GM11168 (cell line): ENCODE results near the gene FLNB.
"Not testable (repeated sequence)": the region's sequence is repeated elsewhere in the genome, so short reads cannot be mapped to it uniquely, and the experiment has no call there.

Experiments used
- in situ Hi-C: fragments of 300-500 bp; cut with MboI; formaldehyde crosslinking; loops from one replicate; pipeline ENCODE4 v1.12.0; 2022; ENCODE audit warnings: low sequenced_read_pairs; ENCODE audit not compliant: unreplicated experiment

FLNB gene

DNA sequence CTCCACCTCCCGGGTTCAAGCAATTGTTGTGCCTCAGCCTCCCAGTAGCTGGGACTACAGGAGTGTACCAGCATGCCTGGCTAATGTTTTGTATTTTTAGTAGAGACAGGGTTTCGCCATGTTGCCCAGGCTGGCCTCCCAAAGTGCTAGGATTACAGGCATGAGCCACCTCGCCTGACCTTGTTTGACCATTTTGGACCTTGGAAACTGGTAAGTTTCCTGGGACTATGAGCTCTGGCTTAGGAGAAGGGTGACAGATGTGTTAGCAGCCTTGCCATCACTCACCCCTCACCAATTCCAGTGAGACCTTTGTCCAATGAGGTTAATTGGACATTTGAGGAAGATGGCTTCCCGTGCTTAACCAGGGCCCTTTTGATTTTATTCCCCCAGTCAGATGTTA is 182.7 kb downstream of the FLNB start:
- in situ Hi-C loops = loop anchor here (5.0 kb wide), 1 partner anchor 111 kb away; no protein-coding TSS in a partner anchor

- in situ Hi-C loops = loop anchor here (5.0 kb wide), 1 partner anchor 111 kb away; no protein-coding TSS in a partner anchor
Measured at GRCh38 chr3:58191361-58191991, 183.3 kb downstream of the FLNB start.

DNA sequence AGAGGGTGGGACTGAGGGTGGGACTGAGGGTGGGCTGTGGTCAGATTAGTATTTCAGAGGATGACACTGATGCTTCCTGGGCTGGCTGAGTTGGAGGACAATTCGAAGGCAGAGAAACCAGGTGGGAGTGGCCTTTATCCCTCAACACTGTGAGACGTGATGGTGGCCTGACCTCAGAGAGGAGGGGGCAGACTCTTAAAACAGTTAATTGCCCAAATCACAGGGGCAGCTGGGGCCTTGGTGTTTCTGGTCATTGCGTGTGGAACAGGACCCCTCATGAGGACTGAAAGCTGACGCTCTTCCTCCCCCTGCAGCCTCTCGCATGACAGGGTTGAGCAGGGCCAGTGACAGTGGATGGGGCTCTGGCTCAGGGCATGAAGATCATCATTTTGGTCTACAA is 183.8 kb downstream of the FLNB start:
- in situ Hi-C loops = loop anchor here (5.0 kb wide), 1 partner anchor 110 kb away; no protein-coding TSS in a partner anchor

DNA sequence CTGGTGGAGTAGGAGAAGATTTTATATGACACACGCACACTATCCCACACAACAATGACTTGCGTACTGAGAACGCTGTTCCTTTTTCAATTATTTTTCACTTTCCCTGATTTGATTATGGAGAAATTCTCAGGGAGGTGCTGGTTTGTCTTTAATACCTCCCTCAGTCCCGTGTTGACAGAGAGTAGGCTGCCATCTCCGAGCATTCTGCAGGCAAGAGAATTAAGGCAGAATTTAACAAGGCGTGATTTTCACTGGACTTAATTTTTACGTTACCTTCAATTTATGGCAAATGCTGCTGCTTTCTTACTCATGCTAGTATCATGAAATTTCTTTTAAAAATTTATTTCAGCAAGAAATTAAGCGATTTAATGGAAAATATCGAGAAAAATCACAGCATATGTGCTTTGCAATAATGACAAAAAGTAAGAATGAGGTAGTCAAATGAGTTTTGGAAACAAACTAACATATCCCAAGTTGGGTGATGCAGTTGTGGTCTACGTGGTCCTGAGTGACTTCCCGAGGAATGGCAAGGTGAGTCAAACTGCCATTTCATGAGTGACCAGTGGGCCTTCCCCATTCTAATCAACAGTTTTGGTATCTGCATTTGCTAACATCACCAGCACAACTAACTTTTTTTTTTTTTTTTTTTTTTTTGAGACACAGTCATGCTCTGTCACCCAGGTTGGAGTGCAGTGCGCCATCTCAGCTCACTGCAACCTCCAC is 185.6 kb downstream of the FLNB start:
- in situ Hi-C loops = loop anchor here (5.0 kb wide), 1 partner anchor 108 kb away; no protein-coding TSS in a partner anchor

DNA sequence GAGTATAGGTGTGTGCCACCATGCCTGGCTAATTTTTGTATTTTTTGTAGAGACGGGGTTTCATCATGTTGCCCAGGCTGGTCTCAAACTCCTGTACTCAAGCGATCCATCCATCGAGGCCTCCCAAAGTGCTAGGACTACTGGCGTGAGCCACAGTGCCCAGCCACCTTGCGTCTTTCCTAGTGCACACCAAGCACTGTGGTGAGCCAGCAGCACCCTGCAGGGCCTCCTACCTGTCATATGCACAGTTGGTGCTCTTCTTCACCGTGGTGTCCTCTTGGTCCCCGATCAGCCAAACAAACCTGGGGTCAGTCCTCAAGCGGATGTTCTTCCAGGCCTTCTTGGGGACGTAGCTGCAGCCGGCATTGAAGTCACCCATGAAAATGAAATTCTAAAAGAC is 189.4 kb downstream of the FLNB start:
- in situ Hi-C loops = no loop called here

- in situ Hi-C loops = no loop called here
Measured at GRCh38 chr3:58198362-58198761, 190.1 kb downstream of the FLNB start.

GRCh38 chr3:58198804-58199203 is 190.6 kb downstream of the FLNB start:
- in situ Hi-C loops = no loop called here

DNA sequence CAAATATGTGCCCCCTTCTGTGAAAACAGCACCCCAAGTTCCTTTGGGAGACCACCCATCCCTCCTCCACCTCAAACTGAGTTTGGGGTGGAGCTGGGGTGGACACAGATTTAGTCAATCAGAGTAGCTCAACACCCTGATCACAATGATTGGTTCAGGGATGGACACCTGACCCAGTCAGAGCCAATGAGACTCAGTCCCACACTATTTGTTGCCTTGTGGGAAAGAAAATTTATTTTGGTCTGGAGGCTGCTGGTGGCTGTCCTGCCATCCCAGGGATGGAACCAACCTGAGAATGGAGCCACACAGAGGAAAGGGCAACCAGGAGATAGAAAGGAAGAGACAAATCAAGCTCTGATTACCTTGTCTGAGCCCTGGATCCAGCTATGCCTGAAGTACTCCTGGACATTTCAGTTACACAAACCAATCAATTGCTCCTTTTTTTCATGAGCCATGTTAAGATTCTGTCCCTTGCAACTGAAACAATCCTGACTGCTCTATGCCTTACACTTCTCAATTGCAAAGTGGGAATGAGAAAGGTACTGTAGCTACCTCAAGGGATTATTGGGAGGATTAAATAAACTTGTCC is 192.0 kb downstream of the FLNB start:
- in situ Hi-C loops = no loop called here

GRCh38 chr3:58200846-58201355 is 192.7 kb downstream of the FLNB start:
- in situ Hi-C loops = no loop called here

GRCh38 chr3:58201451-58201850 is 193.2 kb downstream of the FLNB start:
- in situ Hi-C loops = not testable (repeated sequence)

DNA sequence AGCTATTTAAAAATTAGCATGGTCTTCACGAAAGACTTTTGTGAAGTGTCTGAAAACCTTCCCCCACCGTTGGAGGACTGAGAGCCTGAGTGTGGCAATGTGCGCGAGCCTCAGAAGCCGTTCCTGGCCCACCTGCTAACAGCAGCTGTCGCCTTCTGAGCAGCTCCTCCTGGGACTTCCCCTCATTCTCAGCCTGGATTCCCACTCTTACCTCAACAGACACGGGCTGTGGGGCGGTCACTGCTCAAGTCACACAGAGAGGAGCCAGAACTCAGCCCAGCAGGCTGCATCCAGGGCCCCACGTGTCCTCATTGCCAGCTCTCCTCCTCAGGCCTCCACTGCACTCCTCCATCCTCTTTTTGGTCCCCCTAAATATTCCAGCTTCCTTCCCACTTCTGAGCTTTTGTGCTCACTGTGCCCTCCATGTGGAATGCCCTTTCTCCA is 194.7 kb downstream of the FLNB start:
- in situ Hi-C loops = no loop called here

DNA sequence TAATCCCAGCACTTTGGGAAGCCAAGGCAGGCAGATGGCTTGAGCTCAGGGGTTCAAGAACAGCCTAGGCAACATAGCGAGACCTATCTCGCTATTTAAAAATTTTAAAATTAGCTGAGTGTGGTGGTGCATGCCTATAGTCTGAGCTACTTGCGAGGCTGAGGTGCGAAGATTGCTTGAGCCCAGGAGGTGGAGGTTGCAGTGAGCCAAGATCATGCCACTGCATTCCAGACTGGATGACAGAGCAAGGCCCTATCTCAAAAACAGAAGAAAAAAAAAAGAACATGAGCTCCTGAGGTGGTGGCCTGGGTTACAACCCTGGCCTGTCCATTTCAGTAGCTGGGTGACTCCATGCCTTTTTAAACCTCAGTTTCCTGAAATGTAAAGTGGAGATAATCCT is 195.3 kb downstream of the FLNB start:
- in situ Hi-C loops = no loop called here

- in situ Hi-C loops = no loop called here
Measured at GRCh38 chr3:58204720-58205119, 196.5 kb downstream of the FLNB start.

DNA sequence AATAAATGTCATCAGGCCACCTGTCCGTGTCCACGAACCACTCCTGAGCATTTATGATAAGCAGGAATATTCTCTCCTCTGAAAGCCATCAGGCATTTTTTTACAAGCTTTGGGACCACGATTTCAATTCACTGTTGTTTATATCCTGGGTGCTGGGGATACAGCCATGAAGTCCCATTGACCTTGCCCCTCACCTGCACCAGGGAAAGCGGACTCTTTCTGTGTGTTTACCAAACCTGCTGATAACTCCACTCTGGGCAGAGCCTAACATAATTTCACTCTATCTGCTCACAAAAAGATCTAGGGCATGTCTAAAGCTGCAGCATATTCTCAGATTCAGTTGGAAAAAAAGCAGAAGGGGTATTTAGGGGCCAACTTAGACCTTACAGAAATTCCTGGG is 197.8 kb downstream of the FLNB start:
- in situ Hi-C loops = no loop called here

GRCh38 chr3:58206406-58207011 is 198.3 kb downstream of the FLNB start:
- in situ Hi-C loops = no loop called here

DNA sequence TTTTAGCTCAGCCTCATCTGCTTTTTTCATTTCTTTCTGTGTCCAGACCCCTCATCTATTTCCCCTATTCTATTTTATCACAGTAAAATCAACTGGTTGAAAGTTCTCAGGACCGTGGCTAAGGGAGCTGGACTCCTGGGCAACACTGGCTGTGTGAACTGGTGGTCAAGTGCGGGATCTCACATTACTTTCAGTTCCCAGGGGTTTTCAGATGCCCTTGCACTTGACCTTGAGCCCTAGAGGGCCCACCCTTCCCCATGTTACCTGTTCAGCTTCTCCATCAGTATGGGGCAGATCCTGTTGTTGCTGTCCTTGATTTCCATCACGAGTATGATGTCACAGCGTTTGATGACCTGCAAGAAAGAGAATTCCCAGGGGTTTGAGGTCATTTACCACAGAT is 199.7 kb downstream of the FLNB start:
- in situ Hi-C loops = no loop called here

DNA sequence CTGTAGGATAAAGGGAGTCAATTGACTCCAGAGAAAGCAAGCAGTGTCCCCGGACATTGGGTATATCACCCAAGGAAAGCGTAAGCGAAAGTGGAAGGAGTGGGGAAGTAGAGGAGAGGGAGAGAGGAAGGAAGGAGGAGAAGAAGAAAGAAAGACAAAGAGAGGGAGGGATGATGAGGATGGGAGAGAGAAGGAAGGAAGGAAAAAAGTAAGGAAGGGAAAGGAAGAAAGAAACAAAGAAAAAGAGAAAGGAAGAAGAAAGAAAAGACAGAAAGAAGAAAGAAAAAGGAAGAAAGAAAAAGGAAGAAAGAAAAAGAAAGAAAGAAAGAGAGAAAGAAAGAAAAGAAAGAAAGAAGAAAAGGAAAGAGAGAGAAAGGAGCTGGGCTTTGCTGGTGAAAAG is 201.7 kb downstream of the FLNB start:
- in situ Hi-C loops = no loop called here

GRCh38 chr3:58210761-58211460 is 202.7 kb downstream of the FLNB start, which contains the start of gene DNASE1L3:
TSS of gene DNASE1L3 (minus strand) at chr3:58210972. CDS start at chr3:58210906, 66 bp downstream.
- in situ Hi-C loops = no loop called here

DNA sequence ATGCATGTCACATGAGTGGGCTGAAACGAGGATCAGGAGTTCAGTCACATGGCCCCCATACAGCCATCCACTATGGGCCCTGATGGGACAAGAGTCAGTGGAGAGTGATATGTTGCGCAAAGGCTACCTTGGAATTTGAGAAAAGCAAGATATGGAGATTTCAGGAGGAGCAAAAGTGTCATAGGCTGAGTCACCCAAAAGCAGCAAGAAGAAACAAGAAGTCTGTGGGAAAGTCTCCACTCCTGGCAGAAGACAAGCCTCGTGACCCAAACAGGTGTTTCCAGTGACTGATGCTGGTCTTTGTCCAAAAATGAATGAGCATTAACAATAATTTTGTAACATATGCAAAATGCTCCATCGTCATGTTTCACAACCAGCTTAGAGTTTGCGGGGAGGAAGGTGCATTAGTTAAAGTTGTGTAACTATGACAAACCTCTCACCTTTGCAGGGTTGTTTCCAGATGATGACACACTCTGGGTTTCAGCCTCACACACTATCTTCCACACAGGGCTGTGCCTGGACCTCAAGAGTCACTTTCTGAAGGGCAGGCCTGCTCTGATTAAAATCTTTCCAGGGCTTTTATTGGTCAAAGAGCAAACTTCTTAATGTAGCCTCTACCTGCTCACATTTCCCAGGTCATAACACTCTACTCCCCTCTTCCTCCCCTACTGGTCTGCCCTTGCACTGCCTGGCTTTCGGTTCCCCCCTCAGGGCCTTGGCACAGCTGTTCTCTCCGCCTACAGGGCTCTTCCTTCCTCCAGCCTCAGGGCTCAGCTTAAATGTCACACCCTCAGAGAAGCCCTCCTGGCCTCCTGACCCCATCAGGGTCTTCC is 206.5 kb downstream of the FLNB start:
- in situ Hi-C loops = loop anchor here (5.0 kb wide), 1 partner anchor 32 kb away; no protein-coding TSS in a partner anchor
